ENCODE data around the gene GPD2.

The GPD2 gene

GRCh38 chr2:156538083-156538504 is 101.9 kb downstream of the GPD2 start:
- H3K36me3 ChIP-seq (ENCODE audit: insufficient read depth, low read length): no peaks in the 10 kb centered on the region
- no peak for DNase-seq (ENCODE audit: low read depth, low spot score)

DNA sequence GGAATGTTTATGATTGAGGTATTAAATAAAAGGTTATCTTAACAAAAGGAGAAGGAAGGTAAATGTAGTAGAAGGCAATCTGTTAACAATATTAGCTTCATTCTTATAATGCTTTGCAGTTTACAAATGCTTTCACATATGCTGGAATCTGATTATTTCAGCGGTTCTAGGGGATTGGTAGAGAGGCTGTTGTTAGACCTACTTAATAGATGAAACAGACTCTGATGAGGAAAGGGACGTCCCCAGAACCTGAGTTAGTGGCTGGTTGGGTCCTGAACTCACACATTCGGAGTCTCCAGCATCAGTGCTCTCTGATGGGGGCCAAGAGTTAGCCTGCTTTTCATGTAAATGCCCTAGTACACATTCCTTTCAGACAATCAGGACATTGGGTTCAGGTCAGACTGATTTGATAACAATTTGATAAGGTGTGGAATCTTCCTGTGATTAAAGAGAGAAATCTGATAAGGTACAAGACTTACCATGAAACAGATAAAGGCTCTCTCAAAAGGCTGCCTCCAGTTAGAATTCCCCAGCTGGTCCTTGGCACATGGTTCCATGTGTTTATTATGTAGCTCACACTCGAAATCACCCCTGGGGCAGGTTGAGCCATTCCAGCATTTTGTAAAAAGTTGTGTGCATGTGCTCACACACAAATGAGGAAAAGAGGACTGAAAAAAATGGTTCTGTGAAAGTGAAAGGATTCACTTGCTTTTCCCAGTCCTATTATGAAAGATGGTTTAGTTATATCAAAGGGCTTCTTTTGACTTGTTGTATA is 103.1 kb downstream of the GPD2 start:
- Histone ChIP-seq H3K9ac (ENCODE audit: insufficient read length) (no peak overlapping the region), H3K27ac (no peak overlapping the region), H3K36me3 (ENCODE audit: insufficient read depth, low read length) (no peaks in the 10 kb centered on the region), H3K9me3 (ENCODE audit: low read depth, low read length) (no peaks in the 10 kb centered on the region), H3K4me3 (no peak overlapping the region)
- TF ChIP-seq EZH2 (IDR thresholded peaks at IDR 0.05) (no peak), POLR2AphosphoS5 (IDR thresholded peaks at IDR 0.05; ENCODE audit: borderline replicate concordance, low read depth, low read length) (no peak), FOXP2 (optimal IDR thresholded peaks at IDR 0.05; ENCODE audit: control extremely low read depth, extremely low read length, insufficient read depth) (no peak)
- no peak for DNase-seq (ENCODE audit: low read depth, low spot score)

More at GRCh38 chr2:156538083-156538504, 101.9 kb downstream of the GPD2 start:
- no peak overlapping the region for H3K27ac ChIP-seq
- no peak for TF ChIP-seq POLR2AphosphoS5 (IDR thresholded peaks at IDR 0.05; ENCODE audit: borderline replicate concordance, low read depth, low read length)
- no peak for TF ChIP-seq FOXP2 (optimal IDR thresholded peaks at IDR 0.05; ENCODE audit: control extremely low read depth, extremely low read length, insufficient read depth)
- no peaks in the 10 kb centered on the region for H3K9me3 ChIP-seq (ENCODE audit: low read depth, low read length)
- no peak overlapping the region for H3K9ac ChIP-seq (ENCODE audit: insufficient read length)
- no peak overlapping the region for H3K4me3 ChIP-seq

DNA sequence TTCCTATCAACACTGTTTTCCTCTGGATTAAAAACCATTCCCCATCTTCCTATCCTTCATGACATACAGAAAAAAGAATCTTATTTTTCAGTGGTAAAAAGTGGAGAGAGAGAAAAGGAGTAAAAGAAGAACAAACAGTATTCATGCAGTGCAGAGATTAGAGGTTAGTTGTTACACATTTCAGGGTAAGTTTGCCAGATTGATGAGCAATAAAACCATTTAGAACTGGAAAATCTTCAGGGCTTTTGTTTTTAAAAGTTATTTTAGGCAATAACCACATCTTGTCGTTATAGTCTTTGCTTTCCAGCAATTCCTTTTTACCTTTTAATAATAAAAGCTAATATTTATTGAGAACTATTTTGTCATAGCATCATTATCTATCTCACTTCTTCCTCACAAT is 104.5 kb downstream of the GPD2 start:
- no peak overlapping the region for H3K27ac ChIP-seq
- TF ChIP-seq POLR2AphosphoS5 (IDR thresholded peaks at IDR 0.05; ENCODE audit: borderline replicate concordance, low read depth, low read length) (no peak), EZH2 (IDR thresholded peaks at IDR 0.05) (no peak), FOXP2 (optimal IDR thresholded peaks at IDR 0.05; ENCODE audit: control extremely low read depth, extremely low read length, insufficient read depth) (no peak)
- no peak for DNase-seq (ENCODE audit: low read depth, low spot score)
- H3K9me3 ChIP-seq (ENCODE audit: low read depth, low read length): no peaks in the 10 kb centered on the region
- no peak overlapping the region for H3K4me3 ChIP-seq
- H3K36me3 ChIP-seq (ENCODE audit: insufficient read depth, low read length): no peaks in the 10 kb centered on the region
- no peak overlapping the region for H3K9ac ChIP-seq (ENCODE audit: insufficient read length)

GRCh38 chr2:156541229-156541628 is 105.0 kb downstream of the GPD2 start:
- no peak overlapping the region for H3K4me3 ChIP-seq
- no peaks in the 10 kb centered on the region for H3K9me3 ChIP-seq (ENCODE audit: low read depth, low read length)
- no peaks in the 10 kb centered on the region for H3K36me3 ChIP-seq (ENCODE audit: insufficient read depth, low read length)
- DNase-seq (ENCODE audit: low read depth, low spot score): no peak
- H3K27ac ChIP-seq: no peak overlapping the region
- TF ChIP-seq POLR2AphosphoS5 (IDR thresholded peaks at IDR 0.05; ENCODE audit: borderline replicate concordance, low read depth, low read length) (no peak), FOXP2 (optimal IDR thresholded peaks at IDR 0.05; ENCODE audit: control extremely low read depth, extremely low read length, insufficient read depth) (no peak), EZH2 (IDR thresholded peaks at IDR 0.05) (no peak)
- no peak overlapping the region for H3K9ac ChIP-seq (ENCODE audit: insufficient read length)

DNA sequence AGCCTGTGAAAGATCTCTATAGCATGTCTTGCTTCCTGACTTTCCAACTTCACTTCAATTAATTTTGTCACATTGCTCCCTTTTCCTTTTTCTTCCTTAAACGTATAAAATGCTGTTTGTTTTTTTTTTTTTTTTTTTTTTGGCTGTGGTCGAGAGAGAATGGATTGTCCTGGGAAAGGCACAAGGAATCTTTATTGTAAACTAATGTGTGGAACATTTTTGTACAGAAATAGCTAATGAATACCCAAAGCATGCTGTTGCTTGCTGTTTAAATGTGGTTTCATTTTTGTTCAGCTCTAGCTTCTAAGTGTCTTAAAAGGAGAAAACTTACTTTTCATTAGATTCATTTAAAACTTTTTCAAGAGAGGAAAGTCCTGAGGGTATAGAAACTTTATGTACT is 105.5 kb downstream of the GPD2 start:
- no peak overlapping the region for H3K27ac ChIP-seq
- H3K36me3 ChIP-seq (ENCODE audit: insufficient read depth, low read length): no peaks in the 10 kb centered on the region
- no peak overlapping the region for H3K4me3 ChIP-seq
- H3K9ac ChIP-seq (ENCODE audit: insufficient read length): no peak overlapping the region
- no peaks in the 10 kb centered on the region for H3K9me3 ChIP-seq (ENCODE audit: low read depth, low read length)
- no peak for DNase-seq (ENCODE audit: low read depth, low spot score)
- TF ChIP-seq EZH2 (IDR thresholded peaks at IDR 0.05) (no peak), POLR2AphosphoS5 (IDR thresholded peaks at IDR 0.05; ENCODE audit: borderline replicate concordance, low read depth, low read length) (no peak), FOXP2 (optimal IDR thresholded peaks at IDR 0.05; ENCODE audit: control extremely low read depth, extremely low read length, insufficient read depth) (no peak)

DNA sequence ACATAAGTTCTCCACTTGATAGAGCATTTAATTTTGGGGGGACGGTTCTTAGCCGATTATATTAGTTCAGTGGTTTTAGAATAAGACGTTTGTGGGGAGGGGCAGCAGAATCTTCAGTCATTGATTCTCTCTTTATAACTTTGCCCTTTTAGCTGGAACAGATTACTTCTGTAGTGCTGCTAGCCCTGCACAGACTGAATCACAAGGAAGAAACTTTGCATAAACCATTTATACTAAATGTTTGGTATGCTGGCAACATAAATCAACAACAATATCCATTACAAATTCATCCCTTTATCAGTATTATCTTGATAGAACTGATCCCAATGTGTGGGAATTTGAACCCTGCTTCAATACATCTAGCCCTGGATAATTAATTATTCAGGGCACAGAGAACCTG is 112.2 kb downstream of the GPD2 start:
- no peaks in the 10 kb centered on the region for H3K9me3 ChIP-seq (ENCODE audit: low read depth, low read length)
- H3K4me3 ChIP-seq: no peak overlapping the region
- no peak for DNase-seq (ENCODE audit: low read depth, low spot score)
- H3K36me3 ChIP-seq (ENCODE audit: insufficient read depth, low read length): no peaks in the 10 kb centered on the region
- TF ChIP-seq EZH2 (IDR thresholded peaks at IDR 0.05): no peak
- H3K9ac ChIP-seq (ENCODE audit: insufficient read length): no peak overlapping the region
- no peak overlapping the region for H3K27ac ChIP-seq

DNA sequence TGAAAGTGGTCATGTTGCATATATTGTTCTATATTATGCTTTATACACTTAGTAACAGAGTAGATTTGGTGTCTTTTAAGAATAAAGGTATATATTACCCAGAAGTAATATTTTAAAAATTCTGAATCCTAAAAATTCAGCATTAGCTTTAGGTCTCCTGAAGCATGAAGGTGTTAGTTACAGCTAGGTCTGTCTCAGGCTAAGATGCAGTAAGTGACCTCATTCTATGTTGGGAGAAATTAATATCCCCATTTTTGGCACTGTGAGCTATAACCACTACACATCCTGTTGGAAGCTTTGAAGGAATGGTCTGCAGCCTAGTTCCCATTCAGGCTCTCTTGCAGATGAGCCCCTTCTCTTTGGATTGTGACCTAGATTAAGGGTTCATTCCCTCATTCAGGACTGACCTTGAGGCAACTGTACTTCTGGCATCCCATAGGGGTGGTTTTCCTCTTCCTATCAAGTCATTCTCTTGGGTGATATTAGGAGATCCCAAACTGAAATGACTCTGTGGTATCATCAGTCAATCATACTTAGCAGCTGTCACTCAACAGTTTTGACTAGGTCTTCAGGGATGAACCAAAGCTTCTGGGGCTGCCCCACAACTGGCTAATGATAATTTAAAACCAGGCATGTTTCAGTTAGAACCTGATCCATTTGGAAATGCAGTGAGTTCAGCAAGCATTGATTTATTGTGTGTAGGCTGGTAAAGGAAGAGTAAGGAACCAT is 117.7 kb downstream of the GPD2 start:
- TF ChIP-seq POLR2AphosphoS5 (IDR thresholded peaks at IDR 0.05; ENCODE audit: borderline replicate concordance, low read depth, low read length): no peak
- no peak for TF ChIP-seq EZH2 (IDR thresholded peaks at IDR 0.05)
- no peak for TF ChIP-seq FOXP2 (optimal IDR thresholded peaks at IDR 0.05; ENCODE audit: control extremely low read depth, extremely low read length, insufficient read depth)
- no peak overlapping the region for H3K4me3 ChIP-seq
- no peak for DNase-seq (ENCODE audit: low read depth, low spot score)
- no peak overlapping the region for H3K9ac ChIP-seq (ENCODE audit: insufficient read length)
- no peaks in the 10 kb centered on the region for H3K36me3 ChIP-seq (ENCODE audit: insufficient read depth, low read length)
- H3K27ac ChIP-seq: no peak overlapping the region
- H3K9me3 ChIP-seq (ENCODE audit: low read depth, low read length): no peaks in the 10 kb centered on the region

DNA sequence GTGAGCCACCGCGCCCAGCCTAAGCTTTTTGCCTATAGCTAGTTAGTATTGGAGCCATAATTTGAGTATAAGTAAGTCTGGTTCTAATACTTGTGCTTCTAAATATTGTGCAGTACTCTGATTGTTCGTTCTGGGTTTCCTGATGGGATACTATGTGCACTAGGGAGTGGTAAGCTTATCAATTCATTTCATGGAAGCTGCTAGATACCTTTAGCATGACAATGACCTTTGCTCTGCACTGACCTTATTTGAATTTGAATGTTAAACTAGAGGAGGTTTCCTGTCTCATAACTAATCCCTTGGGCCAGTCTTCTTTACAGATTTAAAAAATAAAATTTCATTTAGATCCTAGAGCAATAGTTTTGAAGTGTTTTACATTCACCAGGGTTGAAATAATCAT is 125.1 kb downstream of the GPD2 start:
- H3K9me3 ChIP-seq (ENCODE audit: low read depth, low read length): no peaks in the 10 kb centered on the region
- no peaks in the 10 kb centered on the region for H3K36me3 ChIP-seq (ENCODE audit: insufficient read depth, low read length)
- DNase-seq (ENCODE audit: low read depth, low spot score): no peak
- H3K9ac ChIP-seq (ENCODE audit: insufficient read length): no peak overlapping the region
- H3K27ac ChIP-seq: no peak overlapping the region
- TF ChIP-seq EZH2 (IDR thresholded peaks at IDR 0.05): no peak
- no peak overlapping the region for H3K4me3 ChIP-seq

DNA sequence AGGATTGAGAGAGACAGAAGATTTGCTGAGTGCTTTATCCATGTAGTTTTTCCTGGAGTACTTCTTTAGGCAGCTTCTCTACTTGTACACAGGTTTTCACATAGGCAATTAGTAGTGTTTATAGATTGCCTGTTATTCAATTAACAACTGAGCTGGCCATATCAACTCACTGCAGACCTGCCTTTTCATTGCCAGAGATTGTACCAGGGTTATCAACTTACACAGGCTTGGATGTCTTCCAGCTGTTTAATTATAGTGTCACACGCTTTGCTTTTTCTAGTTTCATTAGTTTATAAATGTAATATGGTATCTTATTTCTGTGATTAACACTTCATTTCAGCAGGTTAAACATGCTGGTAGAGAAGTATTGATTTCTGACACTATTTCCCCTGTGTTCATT is 125.9 kb downstream of the GPD2 start:
- no peak overlapping the region for H3K4me3 ChIP-seq
- H3K9ac ChIP-seq (ENCODE audit: insufficient read length): no peak overlapping the region
- no peaks in the 10 kb centered on the region for H3K36me3 ChIP-seq (ENCODE audit: insufficient read depth, low read length)
- no peak for TF ChIP-seq FOXP2 (optimal IDR thresholded peaks at IDR 0.05; ENCODE audit: control extremely low read depth, extremely low read length, insufficient read depth)
- TF ChIP-seq EZH2 (IDR thresholded peaks at IDR 0.05): no peak
- TF ChIP-seq POLR2AphosphoS5 (IDR thresholded peaks at IDR 0.05; ENCODE audit: borderline replicate concordance, low read depth, low read length): no peak
- H3K9me3 ChIP-seq (ENCODE audit: low read depth, low read length): no peaks in the 10 kb centered on the region
- H3K27ac ChIP-seq: no peak overlapping the region
- DNase-seq (ENCODE audit: low read depth, low spot score): no peak
